ENCODE measurements around the gene G3BP2. TPM values are rescaled to one million over a fixed set of nuclear protein-coding genes. Genes with fewer than 3 reads are reported as not detected.

G3BP2 gene
- total and polyA plus RNA-seq, 2 of the 13 experiments (the other 11 are each of a cell fraction or from before 2014, with no cell fraction given) = 51.7 to 179 TPM

DNA sequence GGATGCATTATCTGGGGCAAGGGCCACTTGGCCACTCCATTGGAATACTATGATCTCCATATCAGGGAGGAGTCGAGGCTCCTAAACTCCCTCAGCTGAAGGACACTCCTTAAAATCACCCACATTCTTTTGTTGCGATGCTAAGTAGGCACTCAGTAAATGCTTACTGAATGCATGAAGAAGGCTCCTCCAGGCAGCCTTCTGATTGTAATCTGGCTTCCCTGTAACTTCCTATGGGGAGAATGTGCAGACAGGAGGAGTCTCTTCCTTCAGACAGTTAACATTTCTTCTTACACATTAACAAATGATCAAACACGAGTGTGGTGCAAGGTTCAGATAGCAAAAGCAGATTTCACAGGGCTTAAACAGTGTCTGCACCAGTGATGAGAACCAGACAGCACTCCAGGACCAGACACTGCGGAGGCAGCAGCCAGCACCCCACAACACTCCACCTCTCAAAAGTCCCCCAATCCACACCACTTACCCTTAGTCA, 29.8 kb upstream of the G3BP2 start (continued):
- TF ChIP-seq, protein P1, sequence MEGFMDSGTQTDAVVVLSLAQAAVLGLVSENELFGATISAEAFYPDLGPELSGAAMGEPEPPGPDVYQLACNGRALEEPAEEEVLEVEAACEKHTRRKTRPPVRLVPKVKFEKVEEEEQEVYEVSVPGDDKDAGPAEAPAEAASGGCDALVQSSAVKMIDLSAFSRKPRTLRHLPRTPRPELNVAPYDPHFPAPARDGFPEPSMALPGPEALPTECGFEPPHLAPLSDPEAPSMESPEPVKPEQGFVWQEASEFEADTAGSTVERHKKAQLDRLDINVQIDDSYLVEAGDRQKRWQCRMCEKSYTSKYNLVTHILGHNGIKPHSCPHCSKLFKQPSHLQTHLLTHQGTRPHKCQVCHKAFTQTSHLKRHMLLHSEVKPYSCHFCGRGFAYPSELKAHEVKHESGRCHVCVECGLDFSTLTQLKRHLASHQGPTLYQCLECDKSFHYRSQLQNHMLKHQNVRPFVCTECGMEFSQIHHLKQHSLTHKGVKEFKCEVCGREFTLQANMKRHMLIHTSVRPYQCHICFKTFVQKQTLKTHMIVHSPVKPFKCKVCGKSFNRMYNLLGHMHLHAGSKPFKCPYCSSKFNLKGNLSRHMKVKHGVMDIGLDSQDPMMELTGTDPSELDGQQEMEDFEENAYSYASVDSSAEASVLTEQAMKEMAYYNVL (CRISPR knock-in tag; IDR thresholded peaks at IDR 0.05; ENCODE audit: borderline replicate concordance) = peak; percentile 31; the same call in 1 of the 2 replicates
- TF ChIP-seq ZNF496 (CRISPR knock-in tag; IDR thresholded peaks at IDR 0.05; ENCODE audit: insufficient replicate concordance) = no peak
- TF ChIP-seq ZNF354B (CRISPR knock-in tag; IDR thresholded peaks at IDR 0.05) = no peak
- TF ChIP-seq NR2F6 (IDR thresholded peaks at IDR 0.05) = no peak
- TF ChIP-seq NR2F6 (CRISPR knock-in tag; IDR thresholded peaks at IDR 0.05) = peak; percentile 10; the same call in 1 of the 2 replicates
- TF ChIP-seq, protein P2, sequence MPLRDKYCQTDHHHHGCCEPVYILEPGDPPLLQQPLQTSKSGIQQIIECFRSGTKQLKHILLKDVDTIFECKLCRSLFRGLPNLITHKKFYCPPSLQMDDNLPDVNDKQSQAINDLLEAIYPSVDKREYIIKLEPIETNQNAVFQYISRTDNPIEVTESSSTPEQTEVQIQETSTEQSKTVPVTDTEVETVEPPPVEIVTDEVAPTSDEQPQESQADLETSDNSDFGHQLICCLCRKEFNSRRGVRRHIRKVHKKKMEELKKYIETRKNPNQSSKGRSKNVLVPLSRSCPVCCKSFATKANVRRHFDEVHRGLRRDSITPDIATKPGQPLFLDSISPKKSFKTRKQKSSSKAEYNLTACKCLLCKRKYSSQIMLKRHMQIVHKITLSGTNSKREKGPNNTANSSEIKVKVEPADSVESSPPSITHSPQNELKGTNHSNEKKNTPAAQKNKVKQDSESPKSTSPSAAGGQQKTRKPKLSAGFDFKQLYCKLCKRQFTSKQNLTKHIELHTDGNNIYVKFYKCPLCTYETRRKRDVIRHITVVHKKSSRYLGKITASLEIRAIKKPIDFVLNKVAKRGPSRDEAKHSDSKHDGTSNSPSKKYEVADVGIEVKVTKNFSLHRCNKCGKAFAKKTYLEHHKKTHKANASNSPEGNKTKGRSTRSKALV (CRISPR knock-in tag; IDR thresholded peaks at IDR 0.05) = no peak
- TF ChIP-seq ZMYM3 (CRISPR knock-in tag; IDR thresholded peaks at IDR 0.05) = peak; percentile 55; the same call in 1 of the 2 replicates
- TF ChIP-seq ZKSCAN8 (CRISPR knock-in tag; IDR thresholded peaks at IDR 0.05; ENCODE audit: borderline replicate concordance) = peak; percentile 98
- TF ChIP-seq HOXA3 (CRISPR knock-in tag; IDR thresholded peaks at IDR 0.05) = peak; percentile 50; the same call in 1 of the 2 replicates
- TF ChIP-seq, protein P3, sequence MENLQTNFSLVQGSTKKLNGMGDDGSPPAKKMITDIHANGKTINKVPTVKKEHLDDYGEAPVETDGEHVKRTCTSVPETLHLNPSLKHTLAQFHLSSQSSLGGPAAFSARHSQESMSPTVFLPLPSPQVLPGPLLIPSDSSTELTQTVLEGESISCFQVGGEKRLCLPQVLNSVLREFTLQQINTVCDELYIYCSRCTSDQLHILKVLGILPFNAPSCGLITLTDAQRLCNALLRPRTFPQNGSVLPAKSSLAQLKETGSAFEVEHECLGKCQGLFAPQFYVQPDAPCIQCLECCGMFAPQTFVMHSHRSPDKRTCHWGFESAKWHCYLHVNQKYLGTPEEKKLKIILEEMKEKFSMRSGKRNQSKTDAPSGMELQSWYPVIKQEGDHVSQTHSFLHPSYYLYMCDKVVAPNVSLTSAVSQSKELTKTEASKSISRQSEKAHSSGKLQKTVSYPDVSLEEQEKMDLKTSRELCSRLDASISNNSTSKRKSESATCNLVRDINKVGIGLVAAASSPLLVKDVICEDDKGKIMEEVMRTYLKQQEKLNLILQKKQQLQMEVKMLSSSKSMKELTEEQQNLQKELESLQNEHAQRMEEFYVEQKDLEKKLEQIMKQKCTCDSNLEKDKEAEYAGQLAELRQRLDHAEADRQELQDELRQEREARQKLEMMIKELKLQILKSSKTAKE (CRISPR knock-in tag; IDR thresholded peaks at IDR 0.05; ENCODE audit: borderline replicate concordance) = peak; percentile 36; the same call in 1 of the 2 replicates
- peak; percentile 68 for TF ChIP-seq PHF21A (CRISPR knock-in tag; IDR thresholded peaks at IDR 0.05)
- no peak for TF ChIP-seq SOX6 (IDR thresholded peaks at IDR 0.05)
- TF ChIP-seq SOX6 (CRISPR knock-in tag; IDR thresholded peaks at IDR 0.05) = peak; percentile 72
- TF ChIP-seq GZF1 (CRISPR knock-in tag; IDR thresholded peaks at IDR 0.05) = 0 out of 2 replicates have a peak, but pooled peaks have one; percentile 36
- TF ChIP-seq ZNF136 (CRISPR knock-in tag; IDR thresholded peaks at IDR 0.05; ENCODE audit: low read depth) = no peak
- TF ChIP-seq, protein P4, sequence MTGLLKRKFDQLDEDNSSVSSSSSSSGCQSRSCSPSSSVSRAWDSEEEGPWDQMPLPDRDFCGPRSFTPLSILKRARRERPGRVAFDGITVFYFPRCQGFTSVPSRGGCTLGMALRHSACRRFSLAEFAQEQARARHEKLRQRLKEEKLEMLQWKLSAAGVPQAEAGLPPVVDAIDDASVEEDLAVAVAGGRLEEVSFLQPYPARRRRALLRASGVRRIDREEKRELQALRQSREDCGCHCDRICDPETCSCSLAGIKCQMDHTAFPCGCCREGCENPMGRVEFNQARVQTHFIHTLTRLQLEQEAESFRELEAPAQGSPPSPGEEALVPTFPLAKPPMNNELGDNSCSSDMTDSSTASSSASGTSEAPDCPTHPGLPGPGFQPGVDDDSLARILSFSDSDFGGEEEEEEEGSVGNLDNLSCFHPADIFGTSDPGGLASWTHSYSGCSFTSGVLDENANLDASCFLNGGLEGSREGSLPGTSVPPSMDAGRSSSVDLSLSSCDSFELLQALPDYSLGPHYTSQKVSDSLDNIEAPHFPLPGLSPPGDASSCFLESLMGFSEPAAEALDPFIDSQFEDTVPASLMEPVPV (CRISPR knock-in tag; IDR thresholded peaks at IDR 0.05) = 0 out of 2 replicates have a peak, but pooled peaks have one; percentile 48
- TF ChIP-seq NPAS2 (CRISPR knock-in tag; IDR thresholded peaks at IDR 0.05; ENCODE audit: borderline replicate concordance) = no peak
- TF ChIP-seq ZNF577 (CRISPR knock-in tag; IDR thresholded peaks at IDR 0.05; ENCODE audit: borderline replicate concordance, low read depth) = no peak
- no peak for TF ChIP-seq NFIB (CRISPR knock-in tag; IDR thresholded peaks at IDR 0.05; ENCODE audit: borderline replicate concordance)
- peak; percentile 76; the same call in 1 of the 2 replicates for TF ChIP-seq FOXJ3 (CRISPR knock-in tag; IDR thresholded peaks at IDR 0.05; ENCODE audit: borderline replicate concordance)
- TF ChIP-seq ZNF598 (CRISPR knock-in tag; IDR thresholded peaks at IDR 0.05; ENCODE audit: borderline replicate concordance) = no peak
- TF ChIP-seq GFI1 (CRISPR knock-in tag; IDR thresholded peaks at IDR 0.05; ENCODE audit: borderline replicate concordance) = peak; percentile 18; the same call in 1 of the 2 replicates
- TF ChIP-seq TBX2 (CRISPR knock-in tag; IDR thresholded peaks at IDR 0.05; ENCODE audit: borderline replicate concordance) = peak; percentile 65

All from HepG2 (cell line).